KMS-11 (cell line): ENCODE results near the gene SDS.

Source experiments
- H2AFZ ChIP-seq: fragments of 200-600 bp; sonication (generic); 2 replicates; pipeline ENCODE4 v1.6.1; 2016; ENCODE audit warnings: antibody characterized with exemption, mixed run types, low read depth
- H3K27ac ChIP-seq: fragments of 200-600 bp; sonication (generic); 2 replicates; pipeline ENCODE4 v1.6.1; 2016; ENCODE audit warnings: mild to moderate bottlenecking, mixed run types
- H3K27me3 ChIP-seq: fragments of 200-600 bp; sonication (generic); 2 replicates; pipeline ENCODE4 v1.6.1; 2017; ENCODE audit warnings: mild to moderate bottlenecking, low read depth, mixed run types, moderate library complexity; ENCODE audit not compliant: insufficient read depth
- H3K36me3 ChIP-seq: fragments of 200-600 bp; sonication (generic); 2 replicates; pipeline ENCODE4 v1.6.1; 2017; ENCODE audit warnings: mild to moderate bottlenecking, mixed run types; ENCODE audit not compliant: insufficient read depth
- H3K4me1 ChIP-seq: fragments of 200-600 bp; sonication (generic); 2 replicates; pipeline ENCODE4 v1.6.1; 2016; ENCODE audit warnings: mild to moderate bottlenecking, low read depth, mixed run types; ENCODE audit not compliant: poor library complexity, severe bottlenecking
- H3K4me2 ChIP-seq: fragments of 200-600 bp; sonication (generic); 2 replicates; pipeline ENCODE4 v1.7.0; 2016; ENCODE audit warnings: mild to moderate bottlenecking, mixed run types
- H3K4me3 ChIP-seq: fragments of 200-600 bp; sonication (generic); IDR thresholded peaks from 2 replicates; pipeline ENCODE4 v1.6.1; 2017; ENCODE audit warnings: low read depth, low read length, mixed read lengths; ENCODE audit not compliant: insufficient read depth
- H3K79me2 ChIP-seq: fragments of 200-600 bp; sonication (generic); 2 replicates; pipeline ENCODE4 v1.6.1; 2016; ENCODE audit warnings: low read depth, mixed run types; ENCODE audit not compliant: insufficient read depth
- H3K9ac ChIP-seq: fragments of 200-600 bp; sonication (generic); 2 replicates; pipeline ENCODE4 v1.6.1; 2016; ENCODE audit warnings: mild to moderate bottlenecking, mixed run types
- H4K20me1 ChIP-seq: fragments of 200-600 bp; sonication (generic); 2 replicates; pipeline ENCODE4 v1.6.1; 2016; ENCODE audit warnings: mild to moderate bottlenecking, mixed run types; ENCODE audit not compliant: insufficient read depth
- TF ChIP-seq, protein P1 (sequence below): fragments of 200-600 bp; sonication (generic); conservative IDR thresholded peaks from 2 replicates; pipeline ENCODE4 v1.6.1; 2017; ENCODE audit warnings: low read depth, mild to moderate bottlenecking, antibody characterized with exemption, low read length, moderate library complexity, mixed read lengths

The SDS gene

DNA sequence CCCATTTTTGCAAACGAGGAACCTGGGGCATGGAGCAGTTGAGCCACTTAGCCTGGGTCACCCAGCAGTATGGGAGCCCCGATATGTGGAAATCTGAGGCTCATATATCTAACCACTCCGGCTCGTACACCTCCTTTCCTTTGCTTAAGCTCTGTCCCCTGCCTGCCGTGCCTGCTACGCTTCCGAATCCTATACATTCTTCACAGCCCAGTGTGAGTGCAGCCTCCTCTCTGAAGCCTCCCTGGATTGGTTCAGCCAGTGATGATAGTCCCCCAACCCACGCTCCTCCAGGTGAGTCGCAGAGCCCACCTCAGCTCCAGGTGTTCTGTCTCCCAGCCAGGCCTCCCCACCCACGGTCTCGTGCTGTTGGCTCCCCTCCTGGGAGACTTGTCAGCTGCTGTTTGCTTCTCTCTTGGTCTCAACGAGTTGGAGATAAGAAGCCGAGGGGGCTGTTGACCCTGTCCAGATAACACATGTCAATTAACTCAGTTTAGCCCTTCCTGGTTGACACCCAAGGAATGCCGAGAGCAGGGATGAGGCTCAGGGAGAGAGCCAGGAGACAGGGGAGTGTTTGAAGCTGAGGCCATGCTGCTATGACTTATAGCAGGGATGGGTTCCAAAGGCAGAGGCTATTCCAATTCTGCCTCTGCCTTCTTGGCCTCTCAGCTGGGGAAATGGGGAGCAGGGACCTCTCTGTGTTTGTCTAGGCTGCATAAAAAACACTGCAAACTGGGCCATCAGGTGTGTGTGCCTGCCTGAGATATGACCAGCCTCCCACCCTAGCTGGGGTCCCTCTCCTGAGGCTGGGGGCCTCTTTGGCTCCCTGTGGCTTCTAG is 37.5 kb upstream of the SDS start:
- Histone ChIP-seq H3K4me1 (no peaks in the 10 kb centered on the region), H2AFZ (no peak overlapping the region), H3K9ac (no peak overlapping the region), H4K20me1 (no peaks in the 10 kb centered on the region), H3K79me2 (no peaks in the 10 kb centered on the region), H3K4me3 (no peak overlapping the region), H3K4me2 (no peak overlapping the region), H3K27me3 (no peaks in the 10 kb centered on the region), H3K27ac (no peak overlapping the region), H3K36me3 (no peaks in the 10 kb centered on the region)
- TF ChIP-seq, protein P1, sequence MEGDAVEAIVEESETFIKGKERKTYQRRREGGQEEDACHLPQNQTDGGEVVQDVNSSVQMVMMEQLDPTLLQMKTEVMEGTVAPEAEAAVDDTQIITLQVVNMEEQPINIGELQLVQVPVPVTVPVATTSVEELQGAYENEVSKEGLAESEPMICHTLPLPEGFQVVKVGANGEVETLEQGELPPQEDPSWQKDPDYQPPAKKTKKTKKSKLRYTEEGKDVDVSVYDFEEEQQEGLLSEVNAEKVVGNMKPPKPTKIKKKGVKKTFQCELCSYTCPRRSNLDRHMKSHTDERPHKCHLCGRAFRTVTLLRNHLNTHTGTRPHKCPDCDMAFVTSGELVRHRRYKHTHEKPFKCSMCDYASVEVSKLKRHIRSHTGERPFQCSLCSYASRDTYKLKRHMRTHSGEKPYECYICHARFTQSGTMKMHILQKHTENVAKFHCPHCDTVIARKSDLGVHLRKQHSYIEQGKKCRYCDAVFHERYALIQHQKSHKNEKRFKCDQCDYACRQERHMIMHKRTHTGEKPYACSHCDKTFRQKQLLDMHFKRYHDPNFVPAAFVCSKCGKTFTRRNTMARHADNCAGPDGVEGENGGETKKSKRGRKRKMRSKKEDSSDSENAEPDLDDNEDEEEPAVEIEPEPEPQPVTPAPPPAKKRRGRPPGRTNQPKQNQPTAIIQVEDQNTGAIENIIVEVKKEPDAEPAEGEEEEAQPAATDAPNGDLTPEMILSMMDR, result no peak

DNA sequence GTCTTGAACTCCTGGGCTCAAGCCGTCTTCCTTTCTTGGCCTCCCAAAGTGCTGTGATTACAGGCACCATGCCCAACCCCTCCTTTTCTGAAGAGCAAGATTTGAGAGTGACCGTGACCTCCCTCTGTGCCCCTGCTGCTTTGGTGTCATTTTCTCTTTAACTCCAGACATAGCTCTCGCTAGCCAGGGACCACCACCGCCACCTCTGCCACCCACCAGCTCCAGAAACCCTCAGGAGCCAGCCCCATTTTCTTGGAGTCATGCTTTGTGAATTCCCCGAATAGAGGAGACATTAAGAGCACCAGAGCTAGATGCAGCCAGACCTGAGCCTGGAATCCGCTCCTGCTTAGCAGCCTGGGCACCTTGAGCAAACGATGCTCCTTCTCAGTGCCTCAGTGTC is 36.6 kb upstream of the SDS start:
- no peaks in the 10 kb centered on the region for H4K20me1 ChIP-seq
- no peak overlapping the region for H2AFZ ChIP-seq
- H3K9ac ChIP-seq, result no peak overlapping the region
- H3K36me3 ChIP-seq, result no peaks in the 10 kb centered on the region
- H3K4me1 ChIP-seq, result no peaks in the 10 kb centered on the region
- TF ChIP-seq, protein P1, result no peak
- H3K27me3 ChIP-seq, result no peaks in the 10 kb centered on the region
- H3K4me3 ChIP-seq, result no peak overlapping the region
- no peak overlapping the region for H3K4me2 ChIP-seq
- no peaks in the 10 kb centered on the region for H3K79me2 ChIP-seq
- no peak overlapping the region for H3K27ac ChIP-seq

DNA sequence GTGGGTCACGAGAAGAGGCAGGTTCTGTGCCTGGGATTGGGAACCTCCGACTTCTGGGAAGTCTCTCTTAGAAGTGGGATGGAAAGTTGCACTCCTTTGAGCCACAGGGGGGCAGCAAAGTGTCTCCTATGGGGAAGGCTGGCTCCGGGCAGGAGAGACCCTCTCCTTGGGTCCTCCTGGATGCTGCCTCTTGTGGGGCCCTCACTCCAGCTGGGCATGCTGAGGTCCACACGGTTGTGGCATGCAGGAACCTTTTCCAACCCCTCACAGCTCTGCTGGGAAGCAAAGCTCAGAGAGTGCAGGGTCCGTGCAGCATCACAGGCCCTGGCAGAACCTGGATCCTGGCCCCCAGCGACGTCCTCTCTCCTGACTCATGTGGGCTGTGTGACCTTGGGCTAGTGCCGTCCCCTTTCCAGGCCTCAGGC is 35.9 kb upstream of the SDS start:
- Histone ChIP-seq H3K36me3 (no peaks in the 10 kb centered on the region), H2AFZ (no peak overlapping the region)
- TF ChIP-seq, protein P1, result peak; percentile 64

DNA sequence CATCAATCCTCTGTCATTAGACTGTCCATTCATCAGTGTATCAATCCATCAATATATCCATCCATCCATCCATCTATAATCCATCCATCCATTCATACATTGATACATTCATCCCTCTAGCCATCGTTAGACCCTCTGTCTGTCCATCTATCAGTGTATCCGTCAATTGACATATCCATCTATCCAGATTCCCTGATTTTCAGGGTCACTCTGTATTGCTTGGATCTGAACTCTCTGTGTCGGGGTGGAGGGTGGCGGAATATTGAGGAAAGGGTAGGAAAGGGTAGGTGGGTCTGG is 35.6 kb upstream of the SDS start:
- TF ChIP-seq, protein P1, result no peak
- no peak overlapping the region for H3K27ac ChIP-seq
- H3K4me3 ChIP-seq, result no peak overlapping the region
- no peaks in the 10 kb centered on the region for H3K36me3 ChIP-seq
- no peaks in the 10 kb centered on the region for H3K4me1 ChIP-seq
- no peaks in the 10 kb centered on the region for H3K27me3 ChIP-seq
- no peak overlapping the region for H2AFZ ChIP-seq
- H3K9ac ChIP-seq, result no peak overlapping the region
- H3K4me2 ChIP-seq, result no peak overlapping the region
- H3K79me2 ChIP-seq, result no peaks in the 10 kb centered on the region
- H4K20me1 ChIP-seq, result no peaks in the 10 kb centered on the region

More for the DNA sequence above, 35.9 kb upstream of the SDS start:
- Histone ChIP-seq H3K4me3 (no peak overlapping the region), H3K9ac (no peak overlapping the region), H3K79me2 (no peaks in the 10 kb centered on the region), H3K27ac (no peak overlapping the region), H4K20me1 (no peaks in the 10 kb centered on the region), H3K4me2 (no peak overlapping the region), H3K27me3 (no peaks in the 10 kb centered on the region), H3K4me1 (no peaks in the 10 kb centered on the region)
